ENCODE results near the gene GCN1.
"Not testable (repeated sequence)": the region's sequence is repeated elsewhere in the genome, so short reads cannot be mapped to it uniquely, and the experiment has no call there.

Gene GCN1

GRCh38 chr12:120199595-120200306 lies 5.2 kb upstream of the GCN1 start:
- Histone ChIP-seq H3K4me1 (ENCODE audit: low read length) (peaks cover 30% of the 10 kb centered on the region), H3K4me2 (ENCODE audit: low read length) (peak overlapping the region; percentile 86), H3K36me3 (replicated peaks; ENCODE audit: low read depth, low read length) (peaks cover 46% of the 10 kb centered on the region), H3K9me3 (ENCODE audit: insufficient read depth, low read length) (no peaks in the 10 kb centered on the region), H3K27ac (ENCODE audit: low read length) (peak overlapping the region; percentile 74), H4K20me1 (ENCODE audit: insufficient read depth, low read length) (peaks cover 23% of the 10 kb centered on the region), H3K4me3 (ENCODE audit: low read length) (peak overlapping the region; percentile 97), H2AFZ (ENCODE audit: low read depth, low read length) (no peak overlapping the region), H3K79me2 (ENCODE audit: low read length) (peaks cover 55% of the 10 kb centered on the region), H3K9ac (ENCODE audit: low read length) (peak overlapping the region; percentile 100), H3K27me3 (ENCODE audit: low read depth, low read length) (no peaks in the 10 kb centered on the region)
- TF ChIP-seq EZH2phosphoT487 (IDR thresholded peaks at IDR 0.05; ENCODE audit: low read depth) (no peak), CTCF (IDR thresholded peaks at IDR 0.05; ENCODE audit: low read depth, low read length) (no peak)

- peak overlapping the region; percentile 97 for H3K4me3 ChIP-seq (ENCODE audit: low read length)
- H3K4me2 ChIP-seq (ENCODE audit: low read length): peak overlapping the region; percentile 86
- H3K9me3 ChIP-seq (ENCODE audit: insufficient read depth, low read length): no peaks in the 10 kb centered on the region
- peaks cover 46% of the 10 kb centered on the region for H3K36me3 ChIP-seq (replicated peaks; ENCODE audit: low read depth, low read length)
- peak overlapping the region; percentile 100; the same call in 1 of the 2 replicates for H3K9ac ChIP-seq (ENCODE audit: low read length)
- peaks cover 23% of the 10 kb centered on the region for H4K20me1 ChIP-seq (ENCODE audit: insufficient read depth, low read length)
- no peak overlapping the region for H2AFZ ChIP-seq (ENCODE audit: low read depth, low read length)
- H3K79me2 ChIP-seq (ENCODE audit: low read length): peaks cover 62% of the 10 kb centered on the region
- no peaks in the 10 kb centered on the region for H3K27me3 ChIP-seq (ENCODE audit: low read depth, low read length)
- no peak for TF ChIP-seq EZH2phosphoT487 (IDR thresholded peaks at IDR 0.05; ENCODE audit: low read depth)
- TF ChIP-seq CTCF (IDR thresholded peaks at IDR 0.05; ENCODE audit: low read depth, low read length): no peak
- peak overlapping the region; percentile 74; the same call in 1 of the 2 replicates for H3K27ac ChIP-seq (ENCODE audit: low read length)
- H3K4me1 ChIP-seq (ENCODE audit: low read length): peaks cover 30% of the 10 kb centered on the region
Observed at GRCh38 chr12:120199025-120199424, 4.5 kb upstream of the GCN1 start.

GRCh38 chr12:120197542-120197887 lies 3.0 kb upstream of the GCN1 start:
- no peak overlapping the region for H3K27ac ChIP-seq (ENCODE audit: low read length)
- no peaks in the 10 kb centered on the region for H3K9me3 ChIP-seq (ENCODE audit: insufficient read depth, low read length)
- peaks cover 29% of the 10 kb centered on the region for H4K20me1 ChIP-seq (ENCODE audit: insufficient read depth, low read length)
- no peak overlapping the region for H3K4me3 ChIP-seq (ENCODE audit: low read length)
- no peaks in the 10 kb centered on the region for H3K27me3 ChIP-seq (ENCODE audit: low read depth, low read length)
- peaks cover 77% of the 10 kb centered on the region for H3K79me2 ChIP-seq (ENCODE audit: low read length)
- no peak overlapping the region for H2AFZ ChIP-seq (ENCODE audit: low read depth, low read length)
- peaks cover 38% of the 10 kb centered on the region for H3K4me1 ChIP-seq (ENCODE audit: low read length)
- peaks cover 46% of the 10 kb centered on the region for H3K36me3 ChIP-seq (replicated peaks; ENCODE audit: low read depth, low read length)
- TF ChIP-seq CTCF (IDR thresholded peaks at IDR 0.05; ENCODE audit: low read depth, low read length) (no peak), EZH2phosphoT487 (IDR thresholded peaks at IDR 0.05; ENCODE audit: low read depth) (no peak)
- no peak overlapping the region for H3K4me2 ChIP-seq (ENCODE audit: low read length)
- H3K9ac ChIP-seq (ENCODE audit: low read length): no peak overlapping the region

- not testable (repeated sequence) for H3K9ac ChIP-seq (ENCODE audit: low read length); H3K9me3 ChIP-seq (ENCODE audit: insufficient read depth, low read length); H3K27ac ChIP-seq (ENCODE audit: low read length); H3K4me3 ChIP-seq (ENCODE audit: low read length); H3K27me3 ChIP-seq (ENCODE audit: low read depth, low read length); H2AFZ ChIP-seq (ENCODE audit: low read depth, low read length)
- Histone ChIP-seq H3K4me2 (ENCODE audit: low read length) (peak overlapping the region; percentile 12; the same call in 1 of the 2 replicates), H4K20me1 (ENCODE audit: insufficient read depth, low read length) (peaks cover 29% of the 10 kb centered on the region), H3K36me3 (replicated peaks; ENCODE audit: low read depth, low read length) (peaks cover 48% of the 10 kb centered on the region), H3K4me1 (ENCODE audit: low read length) (peaks cover 39% of the 10 kb centered on the region), H3K79me2 (ENCODE audit: low read length) (peaks cover 77% of the 10 kb centered on the region)
Observed at GRCh38 chr12:120196817-120197541, 2.5 kb upstream of the GCN1 start.

Data from OCI-LY3 (cell line).